Right cardiac atrium (tissue), 5 donors: ENCODE data around the gene ZNF93. TPM values are rescaled to one million over a fixed set of nuclear protein-coding genes. Genes with fewer than 3 reads are reported as not detected.
"Not testable (repeated sequence)": the region's sequence is repeated elsewhere in the genome, so short reads cannot be mapped to it uniquely, and the experiment has no call there.

Experiments
- ATAC-seq, 2 donors: fragments of 200-7000 bp; cut with Tn5 transposase; one replicate each; pipeline versions ENCODE4 v1.8.0 to v1.9.1; 2020; ENCODE audit warnings: moderate library complexity in 2 of 2, mild to moderate bottlenecking in 1 of 2
- DNase-seq, 3 donors: peaks; one replicate each; pipeline ENCODE4 v3.0.0-alpha.2; 2020
- H3K27ac ChIP-seq: one replicate; pipeline ENCODE4 v1.5.1; 2013; ENCODE audit warnings: mild to moderate bottlenecking, low read length, control low read depth, moderate library complexity
- H3K27me3 ChIP-seq: one replicate; pipeline ENCODE4 v1.6.1; 2013; ENCODE audit not compliant: control insufficient read depth, insufficient read depth
- H3K4me1 ChIP-seq: one replicate; pipeline ENCODE4 v1.6.1; 2013; ENCODE audit warnings: low read length; ENCODE audit not compliant: control insufficient read depth, insufficient read depth
- H3K4me3 ChIP-seq: one replicate; pipeline ENCODE4 v1.5.1; 2013; ENCODE audit warnings: low read length, control low read depth
- H3K9me3 ChIP-seq: one replicate; pipeline ENCODE4 v1.6.1; 2013; ENCODE audit warnings: low read length; ENCODE audit not compliant: control insufficient read depth
- WGBS: extraction: QIAGEN DNeasy Blood & Tissue Kit; methylation state at CpG from one replicate; pipeline ENCODE4 v1.1.7; 2013; 5-methylcytosine and 5-hydroxymethylcytosine counted together
- intact Hi-C, 4 donors: fragments of 100-400 bp; cut with DNase I; formaldehyde crosslinking; loops; one replicate each; pipeline versions ENCODE4 v1.11.0 to v1.14.0; 2022 to 2023
- polyA plus RNA-seq: library from polyadenylated mRNA; stranded (reverse); fragments of 200-250 nt; gene quantifications from one replicate; pipeline ENCODE4 v1.2.3, GENCODE V29; 2013
- total RNA-seq, 4 donors: library from RNA; stranded (reverse); fragmentation: NEBNext Ultra II Directional; extraction: Animal tissue kit (Norgen Biotek cat#: 25700); gene quantifications; one replicate each; pipeline ENCODE4 v1.2.1, GENCODE V29; 2021
- donor health status: healthy with polysubstance abuse.
- donor health status: DM: no; HTN: yes; CAD: no.
- donor health status: DM: no; HTN: no; CAD: no.
- donor health status: DM: no; HTN: yes; CAD: no; lungs with severe emphysema.
- donor health status: DM: yes; HTN: yes; CAD: no.

The ZNF93 gene
- total and polyA plus RNA-seq, 5 donors, result 1.7 to 2.2 (median 1.9) TPM

DNA sequence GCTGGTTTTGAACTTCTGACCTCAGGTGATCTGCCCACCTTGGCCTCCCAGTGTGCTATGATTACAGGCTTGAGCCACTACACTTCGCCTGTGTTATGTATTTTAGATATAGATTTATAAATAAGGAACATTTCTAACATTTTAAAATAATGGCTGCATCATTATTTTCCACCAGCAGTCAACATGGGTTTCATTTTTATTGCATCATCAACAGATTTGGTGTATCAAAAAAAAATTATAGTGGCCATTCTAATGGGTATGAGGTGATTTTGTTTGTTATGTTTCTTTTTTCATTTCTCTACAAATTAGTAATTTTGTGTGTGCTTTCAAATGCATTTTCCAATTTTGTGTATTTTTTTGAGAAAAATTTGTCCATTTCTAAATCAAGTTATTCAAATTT lies 16.2 kb upstream of the ZNF93 start:
- 99% methylated on average over 1 of the region's 1 CpG for WGBS
- intact Hi-C loops, result no loop called here
- H3K27me3 ChIP-seq, result no peaks in the 10 kb centered on the region
- H3K4me3 ChIP-seq, result no peak overlapping the region
- ATAC-seq (no peak), DNase-seq (no peak)
- H3K4me1 ChIP-seq, result no peaks in the 10 kb centered on the region
- H3K9me3 ChIP-seq, result peaks cover under 1% of the 10 kb centered on the region
- H3K27ac ChIP-seq, result no peak overlapping the region

DNA sequence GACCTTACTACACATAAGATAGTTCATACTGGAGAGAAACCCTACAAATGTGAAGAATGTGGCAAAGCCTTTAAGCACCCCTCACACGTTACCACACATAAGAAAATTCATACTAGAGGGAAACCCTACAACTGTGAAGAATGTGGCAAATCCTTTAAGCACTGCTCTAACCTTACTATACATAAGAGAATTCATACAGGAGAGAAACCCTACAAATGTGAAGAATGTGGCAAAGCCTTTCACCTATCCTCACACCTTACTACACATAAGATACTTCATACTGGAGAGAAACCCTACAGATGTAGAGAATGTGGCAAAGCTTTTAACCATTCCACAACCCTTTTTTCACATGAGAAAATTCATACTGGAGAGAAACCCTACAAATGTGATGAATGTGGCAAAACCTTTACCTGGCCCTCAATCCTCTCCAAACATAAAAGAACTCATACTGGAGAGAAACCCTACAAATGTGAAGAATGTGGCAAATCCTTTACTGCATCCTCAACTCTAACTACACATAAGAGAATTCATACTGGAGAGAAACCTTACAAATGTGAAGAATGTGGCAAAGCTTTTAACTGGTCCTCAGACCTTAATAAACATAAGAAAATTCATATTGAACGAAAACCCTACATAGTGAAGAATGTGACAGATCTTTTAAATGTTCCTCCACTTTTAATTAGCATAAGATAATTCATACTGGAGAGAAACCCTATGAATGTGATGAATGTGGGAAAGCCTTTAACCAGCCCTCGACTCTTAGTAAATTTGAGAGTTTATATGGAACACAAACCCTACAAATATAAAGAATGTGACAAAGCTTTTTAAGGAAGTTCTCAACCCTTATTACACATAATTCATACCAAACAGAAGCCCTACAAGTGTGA lies 8.4 kb upstream of the ZNF93 start:
- H3K9me3 ChIP-seq, H3K27ac ChIP-seq, H3K27me3 ChIP-seq, H3K4me1 ChIP-seq, DNase-seq, intact Hi-C loops, ATAC-seq, H3K4me3 ChIP-seq: not testable (repeated sequence)
- 98% methylated on average over 3 of the region's 3 CpGs for WGBS

DNA sequence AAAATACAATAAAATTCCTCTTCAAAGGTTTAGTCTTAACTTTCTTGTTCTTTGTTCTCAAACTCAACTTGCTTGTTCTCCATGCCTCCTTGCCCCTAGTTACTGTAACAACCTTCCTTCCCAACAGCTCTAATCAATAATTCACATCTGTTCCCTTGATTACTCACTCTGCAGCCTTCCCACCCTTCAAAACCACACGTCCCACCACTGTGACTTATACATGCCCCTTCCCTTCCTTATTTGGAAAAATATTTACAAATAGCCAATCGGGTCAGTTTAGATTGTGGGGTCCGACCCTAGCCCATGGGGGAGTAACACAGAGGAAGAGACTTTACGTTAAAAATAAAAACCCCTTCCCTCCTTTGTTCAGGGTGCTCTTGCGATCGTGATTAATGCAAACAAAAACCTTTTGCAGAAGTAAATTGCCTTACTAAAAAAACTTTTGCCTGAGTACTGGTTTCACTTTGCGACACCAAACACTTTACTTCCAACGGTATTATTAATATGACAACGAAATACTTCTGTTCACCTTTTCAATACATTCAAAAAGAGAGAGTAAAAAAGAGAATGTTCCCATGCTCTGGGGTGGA lies 512 bp upstream of the ZNF93 start:
- H3K9me3 ChIP-seq, result no peaks in the 10 kb centered on the region
- no peak for ATAC-seq
- intact Hi-C loops, result no loop called here
- H3K27ac ChIP-seq, result no peak overlapping the region
- no peaks in the 10 kb centered on the region for H3K4me1 ChIP-seq
- no peak for DNase-seq
- no peaks in the 10 kb centered on the region for H3K27me3 ChIP-seq
- peak overlapping the region; percentile 77 for H3K4me3 ChIP-seq
- under 1% methylated on average over 9 of the region's 9 CpGs for WGBS

DNA sequence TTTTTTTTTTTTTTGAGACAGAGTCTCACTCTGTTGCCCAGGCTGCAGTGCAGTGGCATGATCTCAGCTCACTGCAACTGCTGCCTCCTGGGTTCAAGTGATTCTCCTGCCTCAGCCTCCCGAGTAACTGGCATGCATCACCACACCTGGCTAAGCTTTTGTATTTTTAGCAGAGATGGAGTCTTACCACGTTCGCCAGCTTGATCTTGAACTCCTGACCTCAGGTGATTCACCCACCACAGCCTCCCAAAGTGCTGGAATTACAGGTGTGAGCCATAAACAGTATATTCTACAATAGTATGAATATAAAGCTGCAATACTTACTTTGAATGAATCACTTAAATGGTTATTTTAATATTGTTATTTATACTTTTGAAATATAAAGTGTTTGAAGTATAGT lies 6.8 kb downstream of the ZNF93 start:
- H3K4me3 ChIP-seq, H3K9me3 ChIP-seq, intact Hi-C loops, H3K27ac ChIP-seq, H3K27me3 ChIP-seq, DNase-seq, ATAC-seq, H3K4me1 ChIP-seq: not testable (repeated sequence)
- WGBS, result 75% methylated on average over 3 of the region's 3 CpGs

DNA sequence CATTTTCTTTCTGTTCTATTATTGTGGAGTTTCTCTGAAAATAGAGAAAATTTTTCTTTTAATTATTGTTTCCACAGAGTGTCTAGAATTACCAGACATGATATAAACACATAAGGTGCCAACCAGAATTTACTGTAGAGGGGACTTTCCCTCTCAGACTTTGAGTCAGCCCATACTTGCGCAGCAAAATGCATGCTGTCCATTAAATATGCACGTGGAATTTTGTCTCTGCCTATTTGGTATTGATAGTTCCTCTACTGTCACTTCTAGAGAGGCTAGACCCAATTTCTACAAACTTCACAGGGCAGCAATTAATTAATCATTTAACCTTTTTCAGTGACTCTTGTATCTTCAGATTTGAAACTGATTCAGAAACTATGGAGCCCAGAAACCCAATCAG lies 8.9 kb downstream of the ZNF93 start:
- no peaks in the 10 kb centered on the region for H3K27me3 ChIP-seq
- intact Hi-C loops, result no loop called here
- no peaks in the 10 kb centered on the region for H3K4me1 ChIP-seq
- no peak overlapping the region for H3K4me3 ChIP-seq
- no peak overlapping the region for H3K27ac ChIP-seq
- 91% methylated on average over 2 of the region's 2 CpGs for WGBS
- no peaks in the 10 kb centered on the region for H3K9me3 ChIP-seq
- DNase-seq (no peak), ATAC-seq (no peak)

DNA sequence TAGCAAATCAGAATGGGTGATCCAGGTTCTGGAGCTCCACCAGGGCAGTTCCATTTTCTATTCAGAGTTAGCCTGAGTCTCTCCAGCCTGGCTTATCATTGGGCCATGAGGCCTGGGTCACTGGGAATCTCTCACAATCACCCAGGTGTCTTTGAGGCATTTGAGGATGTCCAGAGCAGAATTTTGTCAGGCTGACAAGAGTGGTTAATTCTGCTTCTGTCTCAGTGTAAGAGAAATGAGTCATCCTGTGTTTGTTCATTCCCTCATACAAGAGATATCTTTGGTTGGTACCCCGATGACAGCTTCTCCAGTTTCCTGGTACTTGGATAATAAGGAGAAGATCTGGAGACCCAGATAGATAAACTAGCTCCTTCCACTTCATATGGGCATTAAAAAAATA lies 10.4 kb downstream of the ZNF93 start:
- DNase-seq, result no peak
- H3K9me3 ChIP-seq, result no peaks in the 10 kb centered on the region
- WGBS, result 41% methylated on average over 1 of the region's 1 CpG
- no peak overlapping the region for H3K4me3 ChIP-seq
- intact Hi-C loops, result no loop called here
- no peaks in the 10 kb centered on the region for H3K27me3 ChIP-seq
- ATAC-seq, result no peak
- H3K27ac ChIP-seq, result no peak overlapping the region
- no peaks in the 10 kb centered on the region for H3K4me1 ChIP-seq

DNA sequence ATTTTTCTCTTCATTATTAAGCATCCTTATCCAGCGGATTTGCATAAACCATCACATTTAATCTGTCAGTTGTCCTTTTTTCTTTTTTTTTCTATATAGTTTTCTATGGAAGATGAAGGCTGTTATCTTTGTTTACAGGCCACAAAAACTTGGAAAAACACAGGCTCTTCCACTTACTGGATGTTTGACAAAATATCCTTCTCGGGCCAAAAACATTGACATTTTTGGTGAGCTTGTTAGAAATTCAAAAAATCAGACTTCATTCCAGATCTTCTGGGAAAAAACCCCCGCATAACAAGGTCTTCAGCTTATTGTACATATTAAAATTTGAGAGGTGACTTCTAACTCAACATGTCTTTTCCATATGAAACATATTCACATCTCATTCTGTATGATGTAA lies 13.8 kb downstream of the ZNF93 start:
- DNase-seq (no peak), ATAC-seq (no peak)
- Histone ChIP-seq H3K4me3 (no peak overlapping the region), H3K4me1 (no peaks in the 10 kb centered on the region), H3K27ac (no peak overlapping the region), H3K27me3 (no peaks in the 10 kb centered on the region), H3K9me3 (no peaks in the 10 kb centered on the region)
- intact Hi-C loops, result no loop called here
- 69% methylated on average over 3 of the region's 3 CpGs for WGBS

DNA sequence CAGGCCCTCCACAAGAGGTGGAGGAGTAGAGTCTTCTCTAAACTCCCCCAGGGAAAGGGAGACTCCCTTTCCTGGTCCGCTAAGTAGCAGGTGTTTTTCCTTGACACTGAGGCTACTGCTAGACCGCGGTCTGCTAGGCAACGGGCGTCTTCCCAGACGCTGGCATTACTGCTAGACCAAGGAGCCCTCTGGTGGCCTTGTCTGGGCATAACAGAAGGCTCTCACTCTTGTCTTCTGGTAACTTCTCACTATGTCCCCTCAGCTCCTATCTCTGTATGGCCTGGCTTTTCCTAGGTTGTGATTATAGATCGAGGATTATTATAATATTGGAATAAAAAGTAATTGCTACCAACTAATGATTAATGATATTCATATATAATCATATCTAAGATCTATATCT lies 29.7 kb downstream of the ZNF93 start:
- intact Hi-C loops, H3K9me3 ChIP-seq, ATAC-seq, H3K27me3 ChIP-seq, H3K4me1 ChIP-seq, H3K4me3 ChIP-seq, H3K27ac ChIP-seq: not testable (repeated sequence)
- WGBS, result 47% methylated on average over 7 of the region's 7 CpGs
- DNase-seq, result peak; percentile 74 to 92 (median 84)

DNA sequence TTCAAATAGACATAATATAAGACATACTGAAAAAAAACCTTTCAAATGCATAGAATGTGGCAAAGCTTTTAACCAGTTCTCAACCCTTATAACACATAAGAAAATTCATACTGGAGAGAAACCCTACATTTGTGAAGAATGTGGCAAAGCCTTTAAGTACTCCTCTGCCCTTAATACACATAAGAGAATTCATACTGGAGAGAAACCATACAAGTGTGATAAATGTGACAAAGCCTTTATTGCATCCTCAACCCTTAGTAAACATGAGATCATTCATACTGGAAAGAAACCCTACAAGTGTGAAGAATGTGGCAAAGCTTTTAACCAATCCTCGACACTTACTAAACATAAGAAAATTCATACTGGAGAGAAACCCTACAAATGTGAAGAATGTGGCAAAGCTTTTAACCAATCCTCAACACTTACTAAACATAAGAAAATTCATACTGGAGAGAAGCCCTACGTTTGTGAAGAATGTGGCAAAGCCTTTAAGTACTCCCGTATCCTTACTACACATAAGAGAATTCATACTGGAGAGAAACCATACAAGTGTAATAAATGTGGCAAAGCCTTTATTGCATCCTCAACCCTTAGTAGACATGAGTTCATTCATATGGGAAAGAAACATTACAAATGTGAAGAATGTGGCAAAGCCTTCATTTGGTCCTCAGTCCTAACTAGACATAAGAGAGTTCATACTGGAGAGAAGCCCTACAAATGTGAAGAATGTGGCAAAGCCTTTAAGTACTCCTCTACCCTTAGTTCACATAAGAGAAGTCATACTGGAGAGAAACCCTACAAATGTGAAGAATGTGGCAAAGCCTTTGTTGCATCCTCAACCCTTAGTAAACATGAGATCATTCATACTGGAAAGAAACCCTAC lies 32.9 kb downstream of the ZNF93 start:
- H3K27ac ChIP-seq, DNase-seq, H3K27me3 ChIP-seq, intact Hi-C loops, H3K4me3 ChIP-seq, H3K4me1 ChIP-seq, H3K9me3 ChIP-seq, ATAC-seq: not testable (repeated sequence)
- 98% methylated on average over 3 of the region's 3 CpGs for WGBS

DNA sequence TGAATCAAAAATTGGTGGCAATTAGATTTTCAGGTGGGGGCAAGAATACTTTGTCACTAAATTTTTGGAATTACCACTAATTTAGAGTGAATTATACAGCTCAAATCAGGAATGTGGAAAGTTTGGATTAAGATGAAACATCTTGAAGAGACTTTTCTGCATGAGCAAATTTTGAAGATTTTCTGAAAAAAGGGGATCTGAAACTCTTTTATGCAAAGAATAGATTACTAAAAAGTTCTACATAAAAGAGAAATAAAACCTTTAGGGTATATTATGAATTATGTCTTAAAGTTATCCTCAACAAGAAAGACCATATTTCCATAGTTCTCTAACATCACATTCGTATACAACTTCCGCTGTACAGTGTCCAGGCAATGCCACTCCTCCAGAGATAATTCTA lies 36.7 kb downstream of the ZNF93 start:
- intact Hi-C loops, result no loop called here
- H3K27ac ChIP-seq, result no peak overlapping the region
- no peaks in the 10 kb centered on the region for H3K27me3 ChIP-seq
- 96% methylated on average over 2 of the region's 2 CpGs for WGBS
- ATAC-seq (no peak), DNase-seq (no peak)
- H3K9me3 ChIP-seq, result peaks cover 2% of the 10 kb centered on the region
- no peaks in the 10 kb centered on the region for H3K4me1 ChIP-seq
- no peak overlapping the region for H3K4me3 ChIP-seq

DNA sequence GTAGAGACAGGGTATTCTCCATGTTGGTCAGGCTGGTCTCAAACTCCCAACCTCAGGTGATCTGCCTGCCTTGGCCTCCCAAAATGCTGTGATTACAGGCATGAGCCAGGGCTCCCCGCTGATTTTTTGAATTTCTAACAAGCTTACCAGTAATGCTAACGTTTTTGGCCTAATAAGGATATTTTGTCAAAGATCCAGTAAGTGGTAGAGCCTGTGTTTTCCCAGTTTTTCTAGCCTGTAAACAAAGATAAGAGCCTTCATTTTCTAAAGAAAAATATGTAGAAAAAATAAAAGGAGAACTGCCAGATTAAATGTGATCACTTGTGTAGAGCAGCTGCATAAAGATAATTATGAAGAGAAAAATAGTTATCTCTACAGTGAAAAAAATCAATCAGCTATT lies 37.7 kb downstream of the ZNF93 start:
- ATAC-seq, result no peak
- H3K4me3 ChIP-seq, result no peak overlapping the region
- H3K9me3 ChIP-seq, result peaks cover 2% of the 10 kb centered on the region
- intact Hi-C loops, result no loop called here
- no peaks in the 10 kb centered on the region for H3K27me3 ChIP-seq
- H3K4me1 ChIP-seq, result no peaks in the 10 kb centered on the region
- H3K27ac ChIP-seq, result no peak overlapping the region
- DNase-seq, result no peak
- 19% methylated on average over 2 of the region's 2 CpGs for WGBS
